ENCODE data around the gene GPR173. TPM values are rescaled to one million over a fixed set of nuclear protein-coding genes. Genes with fewer than 3 reads are reported as not detected.

Gene GPR173
- total RNA-seq, 1 donor from 2014 or later, result 29.0 TPM

DNA sequence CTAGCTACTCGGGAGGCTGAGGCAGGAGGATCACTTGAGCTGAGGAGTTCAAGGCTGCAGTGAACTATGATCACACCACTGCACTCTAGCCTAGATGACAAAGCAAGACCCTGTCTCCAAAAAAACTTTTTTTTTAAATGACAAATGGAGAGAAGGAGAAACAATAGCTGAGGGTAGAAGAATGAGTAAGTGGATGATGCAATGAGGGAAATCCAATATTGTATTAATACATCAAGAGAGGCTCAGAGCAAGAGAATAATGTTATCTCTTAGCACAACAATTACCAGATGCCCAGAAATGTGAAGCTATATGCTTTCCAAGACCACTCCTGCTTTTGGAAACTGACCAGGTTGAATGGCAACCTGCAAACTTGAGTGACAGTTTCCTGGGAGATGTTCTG, 19.9 kb upstream of the GPR173 start:
- Mint-ChIP-seq H3K4me3 (no peak overlapping the region), H3K36me3 (no peaks in the 10 kb centered on the region), H3K4me1 (no peaks in the 10 kb centered on the region), H3K9me3 (peaks cover 16% of the 10 kb centered on the region), H3K27me3 (ENCODE audit: low read depth) (no peaks in the 10 kb centered on the region), H3K27ac (no peak overlapping the region)
- no peak for DNase-seq (ENCODE audit: low spot score in 2 of 2, unreplicated experiment in 2 of 2)
- TF ChIP-seq, protein P1, sequence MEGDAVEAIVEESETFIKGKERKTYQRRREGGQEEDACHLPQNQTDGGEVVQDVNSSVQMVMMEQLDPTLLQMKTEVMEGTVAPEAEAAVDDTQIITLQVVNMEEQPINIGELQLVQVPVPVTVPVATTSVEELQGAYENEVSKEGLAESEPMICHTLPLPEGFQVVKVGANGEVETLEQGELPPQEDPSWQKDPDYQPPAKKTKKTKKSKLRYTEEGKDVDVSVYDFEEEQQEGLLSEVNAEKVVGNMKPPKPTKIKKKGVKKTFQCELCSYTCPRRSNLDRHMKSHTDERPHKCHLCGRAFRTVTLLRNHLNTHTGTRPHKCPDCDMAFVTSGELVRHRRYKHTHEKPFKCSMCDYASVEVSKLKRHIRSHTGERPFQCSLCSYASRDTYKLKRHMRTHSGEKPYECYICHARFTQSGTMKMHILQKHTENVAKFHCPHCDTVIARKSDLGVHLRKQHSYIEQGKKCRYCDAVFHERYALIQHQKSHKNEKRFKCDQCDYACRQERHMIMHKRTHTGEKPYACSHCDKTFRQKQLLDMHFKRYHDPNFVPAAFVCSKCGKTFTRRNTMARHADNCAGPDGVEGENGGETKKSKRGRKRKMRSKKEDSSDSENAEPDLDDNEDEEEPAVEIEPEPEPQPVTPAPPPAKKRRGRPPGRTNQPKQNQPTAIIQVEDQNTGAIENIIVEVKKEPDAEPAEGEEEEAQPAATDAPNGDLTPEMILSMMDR (IDR thresholded peaks at IDR 0.05; ENCODE audit: unreplicated experiment), result no peak

DNA sequence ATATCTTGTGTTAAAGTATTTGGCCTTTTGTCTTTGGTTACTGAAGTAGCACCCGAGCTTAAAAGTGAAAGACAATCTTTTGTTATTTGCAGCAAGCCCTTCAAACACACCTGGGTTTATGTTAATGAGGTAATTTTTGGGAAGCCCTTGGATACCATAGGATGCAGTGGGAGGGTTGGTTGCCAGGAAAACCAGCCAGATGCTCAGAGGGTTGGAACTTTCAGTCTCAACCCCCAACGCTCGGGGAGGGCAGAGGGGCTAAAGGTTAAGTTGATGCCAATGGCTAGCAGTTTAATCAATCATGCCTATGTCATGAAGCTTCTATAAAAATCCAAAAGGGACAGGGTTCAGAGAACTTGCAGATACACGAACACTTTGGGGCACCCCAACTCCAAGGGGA, 17.2 kb upstream of the GPR173 start:
- Mint-ChIP-seq H3K27ac (no peak overlapping the region), H3K9me3 (peaks cover 17% of the 10 kb centered on the region), H3K4me1 (no peaks in the 10 kb centered on the region), H3K36me3 (no peaks in the 10 kb centered on the region), H3K27me3 (ENCODE audit: low read depth) (peaks cover 6% of the 10 kb centered on the region), H3K4me3 (no peak overlapping the region)
- TF ChIP-seq, protein P1 (IDR thresholded peaks at IDR 0.05; ENCODE audit: unreplicated experiment), result no peak
- no peak for DNase-seq (ENCODE audit: low spot score in 2 of 2, unreplicated experiment in 2 of 2)

DNA sequence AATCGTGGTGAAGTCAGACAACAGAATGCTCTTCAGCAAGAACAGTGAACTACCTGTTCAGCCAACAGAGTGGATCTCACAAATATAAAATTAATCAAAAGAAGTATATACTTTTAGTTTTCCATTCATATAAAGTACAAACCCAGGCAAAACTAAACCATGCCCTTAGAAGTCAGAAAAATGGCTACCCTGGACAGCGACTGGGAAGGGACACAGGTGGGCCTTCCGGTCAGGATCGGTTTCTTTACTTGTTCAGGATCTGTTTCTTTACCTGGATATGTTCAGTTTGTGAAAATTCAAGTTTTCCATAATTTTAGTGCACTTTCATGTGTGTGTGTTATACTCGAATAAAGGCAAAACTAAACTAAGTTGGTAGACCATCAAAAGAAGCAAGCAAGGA, 12.4 kb upstream of the GPR173 start:
- H3K27me3 Mint-ChIP-seq (ENCODE audit: low read depth), result peaks cover 8% of the 10 kb centered on the region
- TF ChIP-seq, protein P1 (IDR thresholded peaks at IDR 0.05; ENCODE audit: unreplicated experiment), result no peak

DNA sequence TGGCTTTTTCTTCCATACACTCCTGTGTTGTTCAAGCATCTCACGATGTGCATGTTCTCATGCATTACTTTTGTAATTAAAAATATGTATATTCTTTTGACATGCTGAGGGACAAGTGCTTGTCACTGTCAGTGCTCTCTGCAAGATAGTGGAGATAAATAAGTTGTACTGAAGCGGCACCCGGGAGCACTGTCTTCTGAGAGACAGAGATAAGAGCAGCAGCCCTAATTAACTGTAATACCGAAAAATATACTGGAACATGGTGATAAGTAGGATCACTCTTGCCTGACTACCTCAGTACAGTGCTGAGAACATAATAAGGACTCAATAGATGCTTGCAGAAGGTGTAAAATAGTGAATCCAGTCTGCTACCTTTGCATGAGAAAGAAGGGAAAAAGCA, 9.4 kb upstream of the GPR173 start:
- peaks cover 14% of the 10 kb centered on the region for H3K27me3 Mint-ChIP-seq (ENCODE audit: low read depth)
- DNase-seq (ENCODE audit: low spot score in 2 of 2, unreplicated experiment in 2 of 2), result no peak
- H3K4me3 Mint-ChIP-seq, result no peak overlapping the region
- H3K4me1 Mint-ChIP-seq, result no peaks in the 10 kb centered on the region
- peaks cover 14% of the 10 kb centered on the region for H3K9me3 Mint-ChIP-seq
- H3K36me3 Mint-ChIP-seq, result no peaks in the 10 kb centered on the region
- TF ChIP-seq, protein P1 (IDR thresholded peaks at IDR 0.05; ENCODE audit: unreplicated experiment), result no peak
- H3K27ac Mint-ChIP-seq, result no peak overlapping the region

More for the DNA sequence above, 12.4 kb upstream of the GPR173 start:
- no peaks in the 10 kb centered on the region for H3K4me1 Mint-ChIP-seq
- no peak overlapping the region for H3K4me3 Mint-ChIP-seq
- DNase-seq (ENCODE audit: low spot score in 2 of 2, unreplicated experiment in 2 of 2), result no peak
- H3K9me3 Mint-ChIP-seq, result peaks cover 21% of the 10 kb centered on the region
- H3K36me3 Mint-ChIP-seq, result no peaks in the 10 kb centered on the region
- H3K27ac Mint-ChIP-seq, result no peak overlapping the region

DNA sequence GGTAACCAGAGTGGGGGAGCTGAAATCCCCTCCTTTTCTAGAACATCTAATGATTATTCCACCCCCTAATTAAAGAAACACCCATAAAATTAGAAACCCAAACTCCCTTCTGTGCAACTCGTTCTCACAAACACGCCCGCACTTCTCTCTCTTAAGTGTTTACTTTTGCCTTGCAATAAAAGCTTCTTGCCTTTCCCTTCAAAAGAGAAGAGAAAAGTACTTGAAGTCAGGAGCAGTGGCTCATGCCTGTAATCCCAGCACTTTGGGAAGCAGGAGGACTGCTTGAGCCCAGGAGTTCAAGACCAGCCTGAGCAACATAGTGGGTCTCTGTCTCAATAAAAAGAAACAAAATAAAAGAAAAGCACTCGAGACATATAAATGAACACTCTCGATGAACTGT, 3.6 kb upstream of the GPR173 start:
- no peak for DNase-seq (ENCODE audit: low spot score in 2 of 2, unreplicated experiment in 2 of 2)
- no peaks in the 10 kb centered on the region for H3K36me3 Mint-ChIP-seq
- H3K4me3 Mint-ChIP-seq, result no peak overlapping the region
- peaks cover 10% of the 10 kb centered on the region for H3K9me3 Mint-ChIP-seq
- TF ChIP-seq, protein P1 (IDR thresholded peaks at IDR 0.05; ENCODE audit: unreplicated experiment), result no peak
- peaks cover 7% of the 10 kb centered on the region for H3K4me1 Mint-ChIP-seq
- H3K27ac Mint-ChIP-seq, result no peak overlapping the region
- peaks cover 6% of the 10 kb centered on the region for H3K27me3 Mint-ChIP-seq (ENCODE audit: low read depth)

DNA sequence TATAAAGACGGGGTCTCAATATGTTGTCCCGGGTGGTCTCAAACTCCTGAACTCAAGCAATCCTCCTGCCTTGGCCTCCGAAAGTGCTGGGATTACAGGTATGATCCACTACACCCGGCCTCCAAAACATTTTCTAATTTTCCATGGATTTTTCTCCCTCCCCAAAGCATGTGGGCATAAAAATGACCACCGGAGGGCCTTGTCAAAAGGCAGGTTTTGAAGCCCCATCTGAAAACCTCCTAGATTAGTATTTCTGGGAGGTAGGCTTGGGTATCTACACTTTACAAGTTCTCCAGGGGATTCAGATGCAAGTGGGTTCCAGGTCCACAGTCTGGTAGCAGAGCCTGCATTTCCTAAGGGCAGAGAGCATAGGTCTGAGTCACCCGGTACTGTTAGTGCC, 1.4 kb upstream of the GPR173 start:
- DNase-seq (ENCODE audit: low spot score in 2 of 2, unreplicated experiment in 2 of 2), result no peak
- H3K27me3 Mint-ChIP-seq (ENCODE audit: low read depth), result no peaks in the 10 kb centered on the region
- H3K27ac Mint-ChIP-seq, result no peak overlapping the region
- H3K36me3 Mint-ChIP-seq, result no peaks in the 10 kb centered on the region
- TF ChIP-seq, protein P1 (IDR thresholded peaks at IDR 0.05; ENCODE audit: unreplicated experiment), result peak; percentile 48
- peaks cover 10% of the 10 kb centered on the region for H3K9me3 Mint-ChIP-seq
- H3K4me1 Mint-ChIP-seq, result peaks cover 10% of the 10 kb centered on the region
- H3K4me3 Mint-ChIP-seq, result no peak overlapping the region
